ENCODE results near the gene STRN.
A peak's percentile ranks its signal among the peaks of the same experiment; 100 is the strongest.
"Not testable (repeated sequence)": the region's sequence is repeated elsewhere in the genome, so short reads cannot be mapped to it uniquely, and the experiment has no call there.

Gene STRN

GRCh38 chr2:36966370-36967235, at the start of gene STRN:
TSS of gene STRN (minus strand) at chr2:36966536. CDS start at chr2:36966463, 73 bp downstream.
- peak; percentile 94 to 98 for DNase-seq

GRCh38 chr2:37013315-37013641, 46.9 kb upstream of the STRN start:
- no peak for DNase-seq

GRCh38 chr2:37011130-37011529, 44.8 kb upstream of the STRN start:
- DNase-seq: no peak

- no peak for DNase-seq
Measured at GRCh38 chr2:37005118-37005868, 39.0 kb upstream of the STRN start.

- no peak for DNase-seq
Measured at GRCh38 chr2:37000988-37001556, 34.7 kb upstream of the STRN start.

- DNase-seq: no peak
Measured at GRCh38 chr2:37000318-37000717, 34.0 kb upstream of the STRN start.

GRCh38 chr2:36999416-36999815, 33.1 kb upstream of the STRN start:
- DNase-seq: not testable (repeated sequence)

GRCh38 chr2:36993841-36994620, 27.7 kb upstream of the STRN start:
- no peak for DNase-seq

GRCh38 chr2:36988008-36988407, 21.7 kb upstream of the STRN start:
- no peak for DNase-seq

- DNase-seq: no peak
Measured at GRCh38 chr2:36982467-36982866, 16.1 kb upstream of the STRN start.

- DNase-seq: no peak
Measured at GRCh38 chr2:36981911-36982310, 15.6 kb upstream of the STRN start.

- DNase-seq: not testable (repeated sequence)
Measured at GRCh38 chr2:36979007-36979406, 12.7 kb upstream of the STRN start.

- no peak for DNase-seq
Measured at GRCh38 chr2:36976065-36976464, 9.7 kb upstream of the STRN start.

- DNase-seq: no peak
Measured at GRCh38 chr2:36975306-36975705, 9.0 kb upstream of the STRN start.

- no peak for DNase-seq
Measured at GRCh38 chr2:36973320-36973719, 7.0 kb upstream of the STRN start.

- DNase-seq: no peak
Measured at GRCh38 chr2:36971990-36972389, 5.7 kb upstream of the STRN start.

- DNase-seq: no peak
Measured at GRCh38 chr2:36967236-36967876, 1.0 kb upstream of the STRN start.

- DNase-seq: no peak
Measured at GRCh38 chr2:36965751-36966369, 476 bp downstream of the STRN start.

- DNase-seq: no peak
Measured at GRCh38 chr2:36965206-36965605, 1.1 kb downstream of the STRN start.

- no peak for DNase-seq
Measured at GRCh38 chr2:36964496-36965058, 1.8 kb downstream of the STRN start.

- DNase-seq: no peak
Measured at GRCh38 chr2:36963734-36964133, 2.6 kb downstream of the STRN start.

- no peak for DNase-seq
Measured at GRCh38 chr2:36963106-36963505, 3.2 kb downstream of the STRN start.
